GM18951 (cell line): Measurements from ENCODE around the gene RPS15.

ENCODE experiments used
- POLR2A ChIP-seq: IDR thresholded peaks from 4 replicates; pipeline ENCODE4 v1.6.1; 2011; ENCODE audit warnings: mild to moderate bottlenecking; ENCODE audit not compliant: insufficient read length, insufficient read depth; ENCODE audit errors: extremely low read depth
- in situ Hi-C: fragments of 300-500 bp; cut with MboI; formaldehyde crosslinking; loops from one replicate; pipeline ENCODE4 v1.12.0; 2022; ENCODE audit warnings: low sequenced_read_pairs, mixed read lengths, inconsistent platforms; ENCODE audit not compliant: unreplicated experiment

Gene RPS15

DNA sequence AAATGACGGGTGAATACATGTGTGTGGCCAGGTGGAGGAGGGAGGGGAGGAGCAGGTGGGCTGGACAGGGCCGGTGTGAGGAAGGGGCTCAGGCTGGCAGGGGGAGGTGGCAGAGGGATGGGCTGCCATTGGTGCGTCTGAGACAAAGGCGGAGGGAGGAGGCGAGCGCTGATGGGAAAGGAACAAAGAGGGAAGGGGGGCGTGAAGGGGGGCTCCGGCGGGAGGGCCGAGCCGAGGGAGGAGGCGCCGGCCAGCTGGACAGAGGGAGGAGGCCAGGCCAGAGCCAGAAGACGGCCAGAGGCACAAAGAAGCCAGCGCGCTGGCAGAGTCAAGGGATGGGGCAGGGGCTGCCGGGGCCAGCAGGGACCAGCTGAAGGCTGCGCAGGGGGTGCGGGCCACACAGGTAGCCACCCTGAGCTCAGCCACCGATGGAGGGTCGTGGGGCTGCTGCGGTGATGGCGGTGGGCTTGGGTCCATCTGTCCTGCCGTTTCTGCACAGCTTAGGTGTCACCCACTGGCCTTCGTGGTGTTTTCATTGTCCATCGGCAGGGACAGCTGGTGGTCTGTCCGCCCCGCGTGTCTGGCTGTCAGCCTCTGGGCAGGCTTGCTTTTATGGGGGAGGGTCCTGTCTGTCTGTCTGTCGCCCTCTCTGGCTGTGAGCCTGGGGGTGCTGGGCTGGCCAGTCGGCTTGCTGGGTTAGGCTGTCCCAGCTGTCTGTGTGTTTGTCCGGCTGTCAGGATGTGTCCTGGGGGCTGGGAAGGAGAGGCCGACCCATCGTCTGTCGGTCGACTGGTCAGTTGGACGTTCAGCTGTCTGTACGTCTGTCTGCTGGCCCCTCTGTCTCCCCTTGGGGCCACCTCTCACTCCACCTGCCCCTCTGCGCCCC is 14.0 kb downstream of the RPS15 start:
- in situ Hi-C loops, result no loop called here
- TF ChIP-seq POLR2A, result no peak

DNA sequence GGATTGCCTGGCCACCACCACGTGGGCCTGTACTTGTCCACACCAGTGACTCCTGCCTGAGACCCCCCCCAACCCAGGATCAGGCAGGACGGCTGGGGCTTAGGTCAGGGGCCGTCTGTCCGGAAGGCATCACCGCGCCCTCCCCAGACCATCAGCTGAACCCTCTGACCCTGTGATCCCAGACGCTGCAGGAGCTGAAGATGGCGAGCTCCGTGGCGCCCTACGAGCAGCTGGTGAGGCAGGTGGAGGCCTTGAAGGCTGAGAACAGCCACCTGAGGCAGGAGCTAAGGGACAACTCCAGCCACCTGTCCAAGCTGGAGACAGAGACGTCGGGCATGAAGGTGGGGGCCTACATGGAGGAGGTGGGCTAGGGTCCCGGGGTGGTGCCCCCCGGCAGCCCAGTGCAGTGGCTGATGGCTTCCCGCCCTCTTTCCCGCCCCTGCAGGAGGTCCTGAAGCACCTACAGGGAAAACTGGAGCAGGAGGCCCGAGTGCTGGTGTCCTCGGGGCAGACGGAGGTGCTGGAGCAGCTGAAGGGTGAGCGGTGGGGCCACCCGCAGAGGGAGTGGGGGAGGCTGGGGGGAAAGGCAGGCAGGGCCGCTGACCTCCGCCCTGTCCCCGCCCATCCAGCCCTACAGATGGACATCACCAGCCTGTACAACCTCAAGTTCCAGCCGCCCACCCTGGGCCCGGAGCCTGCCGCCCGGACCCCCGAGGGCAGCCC is 14.8 kb downstream of the RPS15 start:
- no peak for TF ChIP-seq POLR2A
- in situ Hi-C loops, result no loop called here

DNA sequence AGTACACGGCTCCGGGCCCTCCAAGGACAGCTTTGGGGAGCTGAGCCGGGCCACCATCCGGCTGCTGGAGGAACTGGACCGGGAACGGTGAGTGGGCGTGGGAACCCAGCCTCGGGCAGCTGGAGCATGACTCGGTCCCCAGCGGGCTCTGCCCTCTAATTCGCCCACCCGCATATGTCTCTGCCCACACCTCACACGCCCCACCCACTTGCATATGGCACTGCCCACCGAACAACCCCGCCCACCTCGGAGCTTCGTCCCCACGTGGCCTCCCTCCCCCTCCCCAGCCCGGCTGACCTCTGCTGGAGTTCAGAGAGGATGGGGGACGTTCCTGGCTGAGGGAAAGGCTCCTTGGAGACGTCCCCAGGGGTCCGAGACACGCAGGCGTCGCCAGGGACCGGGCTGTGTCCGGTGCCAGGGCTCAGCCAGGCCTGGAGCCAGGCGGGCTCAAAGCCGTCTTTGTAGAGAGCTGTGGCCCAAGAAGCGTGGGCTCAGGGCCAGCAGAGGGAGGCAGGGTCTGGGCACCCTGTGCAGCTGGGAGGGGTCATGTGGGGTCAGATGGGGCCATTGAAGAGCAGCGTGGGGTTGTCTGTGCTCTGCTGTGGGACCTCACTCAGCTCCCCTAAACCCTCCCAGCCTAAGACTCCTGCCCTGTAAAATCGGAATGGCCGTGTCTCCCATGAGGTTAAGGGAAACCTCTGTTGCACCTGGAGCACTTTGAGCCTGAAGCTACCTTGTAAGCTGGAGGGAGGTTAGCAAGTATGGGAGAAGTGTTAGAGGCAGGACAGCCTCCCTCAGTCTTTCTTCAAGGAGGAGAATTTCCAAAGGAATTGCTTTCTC is 15.5 kb downstream of the RPS15 start:
- in situ Hi-C loops, result no loop called here
- no peak for TF ChIP-seq POLR2A

DNA sequence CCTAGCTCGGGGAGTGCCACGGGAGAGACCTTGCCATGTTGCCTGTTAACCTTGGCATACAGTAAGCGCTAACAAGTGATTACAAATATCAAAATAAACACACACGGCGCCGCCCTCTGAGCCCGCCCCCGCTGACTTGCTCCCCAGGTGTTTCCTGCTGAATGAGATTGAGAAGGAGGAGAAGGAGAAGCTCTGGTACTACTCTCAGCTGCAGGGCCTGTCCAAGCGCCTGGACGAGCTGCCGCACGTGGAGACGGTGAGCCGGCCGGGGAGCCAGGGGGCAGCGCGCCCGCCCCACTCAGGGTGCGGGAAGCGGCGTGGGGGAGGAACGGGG is 16.8 kb downstream of the RPS15 start:
- TF ChIP-seq POLR2A, result no peak
- in situ Hi-C loops, result no loop called here

DNA sequence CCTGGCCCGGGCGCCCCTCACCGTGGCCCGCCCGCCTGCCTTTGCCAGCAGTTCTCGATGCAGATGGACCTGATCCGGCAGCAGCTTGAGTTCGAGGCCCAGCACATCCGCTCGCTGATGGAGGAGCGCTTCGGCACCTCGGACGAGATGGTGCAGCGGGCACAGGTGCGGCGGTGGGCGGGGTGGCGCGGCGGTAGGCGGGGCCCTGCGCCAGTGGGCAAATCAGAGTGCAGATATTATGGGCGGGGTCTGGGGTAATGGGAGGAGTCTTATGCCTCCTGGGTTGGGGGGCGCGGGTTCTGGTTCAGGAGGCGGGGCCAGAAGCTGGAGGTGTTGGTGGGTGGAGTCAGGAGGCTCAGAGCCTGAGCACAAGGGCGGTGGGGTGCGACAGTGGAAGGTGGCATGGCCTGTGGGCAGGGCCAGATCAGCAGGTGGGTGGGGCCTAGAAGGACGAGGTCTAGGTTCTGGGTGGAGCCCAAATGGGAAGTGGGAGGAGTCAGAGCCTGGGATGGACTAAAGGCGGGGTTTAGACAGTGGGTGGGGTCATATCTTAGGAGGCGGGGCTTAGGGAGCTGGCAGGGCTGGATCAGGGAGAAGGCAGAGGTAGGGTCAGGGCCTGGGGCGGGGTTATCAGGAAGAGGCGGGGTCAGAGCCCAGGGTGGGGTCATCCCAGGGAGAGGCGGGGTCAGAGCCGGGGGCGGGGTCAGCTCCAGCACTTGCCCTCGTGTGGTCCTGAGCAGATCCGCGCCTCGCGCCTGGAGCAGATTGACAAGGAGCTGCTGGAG is 17.3 kb downstream of the RPS15 start:
- TF ChIP-seq POLR2A, result no peak

DNA sequence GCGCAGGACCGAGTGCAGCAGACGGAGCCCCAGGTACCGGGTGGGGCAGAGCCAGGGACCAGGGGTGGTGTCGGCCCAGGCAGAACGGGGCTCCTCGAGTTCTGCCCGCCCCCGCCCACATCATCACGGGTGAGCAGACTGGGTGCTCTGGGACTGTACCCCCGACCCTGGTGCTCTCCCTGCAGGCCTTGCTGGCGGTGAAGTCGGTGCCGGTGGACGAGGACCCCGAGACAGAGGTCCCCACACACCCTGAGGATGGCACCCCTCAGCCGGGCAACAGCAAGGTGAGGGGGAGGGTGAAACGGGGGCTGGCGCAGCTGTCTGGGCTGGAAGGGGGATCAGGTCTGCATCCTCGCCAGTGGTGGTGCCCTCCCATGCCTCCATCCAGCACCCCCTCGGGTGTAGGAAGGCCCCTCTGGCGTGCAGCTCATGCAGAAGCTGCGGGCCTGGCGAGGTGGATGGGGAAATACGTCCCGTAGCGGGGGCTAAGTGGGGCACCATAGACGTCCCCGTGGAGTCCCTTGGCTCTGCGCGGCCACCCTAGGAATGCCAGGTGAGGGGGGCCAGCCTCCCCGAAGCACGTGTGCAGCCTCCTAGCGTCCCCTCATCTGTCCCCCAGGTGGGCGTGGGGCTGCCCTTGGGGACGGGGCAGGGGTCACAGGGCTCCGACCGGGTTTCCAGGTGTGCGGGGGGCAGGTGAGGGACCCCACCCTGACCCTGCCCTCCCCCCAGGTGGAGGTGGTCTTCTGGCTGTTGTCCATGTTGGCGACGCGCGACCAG is 18.1 kb downstream of the RPS15 start:
- in situ Hi-C loops, result no loop called here
- no peak for TF ChIP-seq POLR2A

More for the DNA sequence above, 17.3 kb downstream of the RPS15 start:
- in situ Hi-C loops, result no loop called here

DNA sequence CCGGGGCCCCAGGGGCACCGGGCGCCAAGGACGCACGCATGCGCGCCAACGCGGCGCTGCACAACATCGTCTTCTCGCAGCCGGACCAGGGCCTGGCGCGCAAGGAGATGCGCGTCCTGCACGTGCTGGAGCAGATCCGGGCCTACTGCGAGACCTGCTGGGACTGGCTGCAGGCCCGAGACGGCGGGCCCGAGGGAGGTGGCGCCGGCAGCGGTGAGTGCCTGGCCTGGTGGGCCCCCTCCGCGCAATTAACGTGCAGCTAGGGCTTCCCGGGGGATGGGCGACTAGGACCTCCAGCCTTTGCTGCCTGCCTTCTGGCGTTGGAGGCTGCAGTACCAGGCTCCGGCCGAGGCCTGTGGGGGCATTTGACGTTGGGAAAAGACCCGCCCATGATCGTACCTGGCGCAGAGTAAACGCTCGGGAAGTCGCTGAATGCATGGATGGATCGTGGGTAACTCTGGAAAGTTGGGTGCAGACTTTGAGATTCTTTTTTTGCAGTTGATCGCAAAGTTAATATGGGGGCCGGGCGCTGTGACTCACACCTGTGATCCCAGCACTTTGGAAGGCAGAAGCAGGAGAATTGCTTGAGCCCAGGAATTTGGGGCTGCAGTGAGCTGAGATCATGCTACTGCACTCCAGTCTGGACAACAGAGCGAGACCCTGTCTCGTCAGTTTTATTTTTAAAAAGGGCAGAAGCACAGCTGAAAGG is 19.0 kb downstream of the RPS15 start:
- in situ Hi-C loops, result no loop called here
- no peak for TF ChIP-seq POLR2A

DNA sequence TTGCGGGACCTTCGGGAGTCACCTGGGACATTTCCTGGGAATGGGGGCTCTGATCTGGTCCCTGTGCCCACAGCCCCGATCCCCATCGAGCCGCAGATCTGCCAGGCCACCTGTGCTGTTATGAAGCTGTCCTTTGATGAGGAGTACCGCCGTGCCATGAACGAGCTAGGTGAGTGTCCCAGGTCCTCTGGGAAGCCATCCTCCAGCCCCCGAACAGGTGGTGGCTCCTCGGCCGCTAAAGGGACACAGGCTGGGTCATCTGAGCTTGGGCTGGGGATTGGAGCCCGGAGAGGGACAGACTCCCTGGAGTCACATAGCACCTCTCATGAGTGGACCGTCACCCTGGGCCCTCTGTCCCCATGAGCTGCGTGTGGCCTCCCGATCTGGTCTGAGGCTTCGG is 19.7 kb downstream of the RPS15 start:
- no peak for TF ChIP-seq POLR2A
- in situ Hi-C loops, result no loop called here

DNA sequence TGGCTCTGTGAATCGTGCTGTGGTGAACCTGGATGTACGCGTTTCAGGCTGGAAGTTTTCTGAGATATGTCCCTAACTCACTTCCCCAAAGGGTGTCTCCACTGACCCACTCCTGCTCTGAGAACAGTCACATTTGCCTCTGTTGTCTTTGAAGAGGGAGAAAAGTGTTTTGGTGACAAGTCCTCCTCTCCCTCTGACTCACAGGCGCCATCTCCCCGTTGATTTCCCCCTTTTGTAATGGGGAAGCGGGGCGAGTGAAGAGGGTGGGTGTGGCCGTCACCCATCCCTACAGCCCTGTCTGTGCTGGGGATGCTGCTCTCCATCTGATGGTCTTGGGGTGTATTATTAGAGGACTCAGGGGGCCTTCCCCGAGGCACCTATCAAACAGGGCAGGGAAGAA is 21.3 kb downstream of the RPS15 start:
- no peak for TF ChIP-seq POLR2A
- in situ Hi-C loops, result no loop called here

DNA sequence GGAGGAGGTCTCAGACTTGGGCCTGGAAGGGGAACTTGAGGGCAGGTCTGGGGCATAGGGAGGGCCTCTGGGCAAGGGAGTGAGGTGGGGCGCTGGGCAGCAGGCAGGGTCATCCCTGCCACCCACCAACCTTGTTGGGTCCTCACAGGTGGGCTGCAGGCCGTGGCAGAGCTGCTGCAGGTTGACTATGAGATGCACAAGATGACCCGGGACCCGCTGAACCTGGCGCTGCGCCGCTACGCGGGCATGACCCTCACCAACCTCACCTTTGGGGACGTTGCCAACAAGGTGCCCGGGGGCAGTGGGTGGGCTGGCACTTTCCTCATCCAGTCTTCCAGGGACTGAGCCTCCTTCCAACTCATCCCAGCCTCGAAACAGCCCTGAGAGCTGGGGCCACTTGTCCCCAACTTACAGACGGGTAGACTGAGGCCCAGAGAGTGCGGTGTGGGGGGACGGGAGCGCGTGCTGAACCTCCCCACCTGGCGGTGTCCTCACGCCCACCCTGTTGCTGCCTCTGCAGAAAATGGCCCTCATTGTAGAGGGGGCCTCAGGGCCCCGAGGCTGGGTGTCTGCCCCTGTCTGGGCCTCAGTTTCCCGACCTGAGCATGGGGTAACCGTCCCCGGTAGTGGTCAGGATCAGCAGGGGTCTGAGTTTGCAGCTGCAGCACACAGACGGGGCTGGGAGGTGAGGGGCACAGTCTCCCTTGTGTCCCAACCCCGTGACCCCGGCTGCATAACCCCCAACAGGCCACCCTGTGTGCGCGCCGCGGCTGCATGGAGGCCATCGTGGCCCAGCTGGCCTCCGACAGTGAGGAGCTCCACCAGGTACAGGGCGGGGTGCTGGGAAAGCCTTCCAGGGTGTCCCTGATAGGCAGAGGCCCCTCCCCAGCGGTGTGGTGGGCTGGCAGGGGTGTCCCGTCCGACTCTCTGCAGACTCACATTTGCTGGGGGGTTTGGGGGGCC is 22.1 kb downstream of the RPS15 start:
- in situ Hi-C loops, result no loop called here
- no peak for TF ChIP-seq POLR2A
